Psoas muscle (tissue), 8 donors: ENCODE data around the gene LRP1B. TPM values are rescaled to one million over a fixed set of nuclear protein-coding genes. Genes with fewer than 3 reads are reported as not detected.

Experiments
- ATAC-seq, 4 donors: fragments of 200-7000 bp; cut with Tn5 transposase; one replicate each; pipeline ENCODE4 v1.9.1; 2020; ENCODE audit warnings: moderate library complexity in 3 of 4, mild to moderate bottlenecking in 2 of 4
- DNase-seq, 2 donors: peaks; one replicate each; pipeline ENCODE4 v3.0.0-alpha.2; 2020
- H3K27ac ChIP-seq: fragments of 200-600 bp; one replicate; pipeline ENCODE4 v1.8.0; 2022
- H3K27me3 ChIP-seq, 3 donors: fragments of 200-600 bp in 1 of 3; one replicate each; pipeline versions ENCODE4 v1.6.1 to v1.8.0; 2013 to 2022; ENCODE audit warnings: low read length in 2 of 3, mild to moderate bottlenecking in 2 of 3, moderate library complexity in 1 of 3; ENCODE audit not compliant: insufficient read depth in 3 of 3
- H3K36me3 ChIP-seq, 2 donors: fragments of 200-600 bp in 1 of 2; one replicate each; pipeline versions ENCODE4 v1.6.1 to v1.8.0; 2013 to 2022; ENCODE audit warnings: low read depth in 1 of 2, mild to moderate bottlenecking in 1 of 2, moderate library complexity in 1 of 2; ENCODE audit not compliant: insufficient read depth in 1 of 2
- H3K4me1 ChIP-seq: fragments of 200-600 bp; one replicate; pipeline ENCODE4 v1.8.0; 2022
- H3K4me3 ChIP-seq: fragments of 200-600 bp; one replicate; pipeline ENCODE4 v1.8.0; 2022; ENCODE audit warnings: mild to moderate bottlenecking
- H3K9me3 ChIP-seq: fragments of 200-600 bp; one replicate; pipeline ENCODE4 v1.8.0; 2022
- WGBS, 3 donors: extraction: QIAGEN DNeasy Blood & Tissue Kit; methylation state at CpG; one replicate each; pipeline versions ENCODE4 v1.1.6 to v1.1.7; 2013; 5-methylcytosine and 5-hydroxymethylcytosine counted together
- intact Hi-C, 2 donors: fragments of 100-400 bp; cut with DNase I; formaldehyde crosslinking; loops; one replicate each; pipeline versions ENCODE4 v1.11.0 to v1.14.2; 2022
- polyA plus RNA-seq, 3 donors: library from polyadenylated mRNA; stranded (reverse); fragments of 200-250 nt; gene quantifications; one replicate each; pipeline ENCODE4 v1.2.3, GENCODE V29; 2013
- total RNA-seq, 4 donors: library from RNA; stranded (reverse); fragmentation: NEBNext Ultra II Directional in 2 of 4; extraction: Animal tissue kit (Norgen Biotek cat#: 25700) in 2 of 4; gene quantifications; one replicate each; pipeline versions ENCODE4 v1.2.1 to v1.2.4, GENCODE V29; 2021 to 2023
- TF ChIP-seq, protein P1 (sequence below): fragments of 200-600 bp; IDR thresholded peaks from one replicate; pipeline ENCODE4 v1.8.0; 2022; ENCODE audit warnings: antibody characterized with exemption
- donor health status: healthy with polysubstance abuse.
- donor health status: DM: no; HTN: no; CAD: no; lungs with moderate emphysema.
- donor health status: Bipolar disorder and iron deficiency.
- donor health status: healthy.
- donor health status: DM: yes; HTN: yes; CAD: no.
- donor health status: DM: no; HTN: no; CAD: no.
- donor health status: DM: no; HTN: no; CAD: no.
- donor health status: DM: yes; HTN: yes; CAD: no.

Gene LRP1B
- total and polyA plus RNA-seq, 7 donors = 0.33 to 3.3 (median 0.95) TPM

DNA sequence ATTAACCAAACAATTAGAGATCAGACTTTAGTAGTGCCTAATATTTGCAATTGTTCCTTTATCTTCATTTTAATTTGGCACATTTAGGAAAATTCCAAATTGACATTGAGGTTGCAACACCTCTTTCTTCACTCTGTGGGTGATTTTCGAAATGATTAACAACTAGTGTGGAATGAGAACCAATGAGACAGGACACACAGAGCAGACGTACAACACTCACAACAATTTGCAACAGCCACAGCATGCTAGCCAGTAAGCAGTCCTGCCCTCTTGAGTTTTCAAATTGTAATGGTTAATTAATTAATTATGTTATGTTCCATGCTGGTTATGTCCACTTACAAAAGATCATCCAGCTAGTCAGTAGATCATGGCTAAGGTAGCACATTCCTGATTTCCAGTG lies 339.3 kb downstream of the LRP1B start:
- WGBS, 3 donors = 58 to 79% (median 67%) methylated on average over 2 of the region's 2 CpGs
- Histone ChIP-seq H3K4me1 (no peaks in the 10 kb centered on the region), H3K27me3 (no peaks in the 10 kb centered on the region), H3K36me3 (no peaks in the 10 kb centered on the region), H3K4me3 (no peak overlapping the region), H3K9me3 (no peaks in the 10 kb centered on the region), H3K27ac (no peak overlapping the region)
- ATAC-seq (no peak), DNase-seq (no peak)
- TF ChIP-seq, protein P1, sequence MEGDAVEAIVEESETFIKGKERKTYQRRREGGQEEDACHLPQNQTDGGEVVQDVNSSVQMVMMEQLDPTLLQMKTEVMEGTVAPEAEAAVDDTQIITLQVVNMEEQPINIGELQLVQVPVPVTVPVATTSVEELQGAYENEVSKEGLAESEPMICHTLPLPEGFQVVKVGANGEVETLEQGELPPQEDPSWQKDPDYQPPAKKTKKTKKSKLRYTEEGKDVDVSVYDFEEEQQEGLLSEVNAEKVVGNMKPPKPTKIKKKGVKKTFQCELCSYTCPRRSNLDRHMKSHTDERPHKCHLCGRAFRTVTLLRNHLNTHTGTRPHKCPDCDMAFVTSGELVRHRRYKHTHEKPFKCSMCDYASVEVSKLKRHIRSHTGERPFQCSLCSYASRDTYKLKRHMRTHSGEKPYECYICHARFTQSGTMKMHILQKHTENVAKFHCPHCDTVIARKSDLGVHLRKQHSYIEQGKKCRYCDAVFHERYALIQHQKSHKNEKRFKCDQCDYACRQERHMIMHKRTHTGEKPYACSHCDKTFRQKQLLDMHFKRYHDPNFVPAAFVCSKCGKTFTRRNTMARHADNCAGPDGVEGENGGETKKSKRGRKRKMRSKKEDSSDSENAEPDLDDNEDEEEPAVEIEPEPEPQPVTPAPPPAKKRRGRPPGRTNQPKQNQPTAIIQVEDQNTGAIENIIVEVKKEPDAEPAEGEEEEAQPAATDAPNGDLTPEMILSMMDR = no peak
- intact Hi-C loops = no loop called here

DNA sequence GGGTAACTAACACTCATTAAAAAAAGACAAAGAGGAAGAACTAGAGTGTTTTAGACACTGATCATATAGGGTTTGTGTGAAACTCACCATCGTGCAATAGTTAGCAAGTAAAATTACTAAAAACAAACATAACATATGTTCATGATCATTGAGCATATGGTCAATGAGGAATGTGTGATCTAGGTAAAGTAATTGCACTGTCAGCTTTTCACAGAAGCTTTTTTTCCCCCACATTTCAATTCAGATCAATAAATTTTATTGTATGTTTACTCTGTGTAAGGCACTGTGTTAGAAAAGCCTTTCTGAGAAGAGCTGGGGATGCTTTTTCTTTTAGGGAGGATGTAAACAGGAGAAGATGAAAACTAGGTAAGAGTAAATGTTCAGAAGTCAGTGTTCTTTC lies 348.2 kb downstream of the LRP1B start:
- ATAC-seq = no peak
- TF ChIP-seq, protein P1 = no peak
- DNase-seq = no peak
- H3K36me3 ChIP-seq = no peaks in the 10 kb centered on the region
- H3K4me1 ChIP-seq = no peaks in the 10 kb centered on the region
- no peaks in the 10 kb centered on the region for H3K27me3 ChIP-seq
- no peaks in the 10 kb centered on the region for H3K9me3 ChIP-seq
- 69 to 77% (median 74%) methylated on average over 1 of the region's 1 CpG for WGBS, 3 donors
- no peak overlapping the region for H3K27ac ChIP-seq
- intact Hi-C loops = no loop called here
- H3K4me3 ChIP-seq = no peak overlapping the region

DNA sequence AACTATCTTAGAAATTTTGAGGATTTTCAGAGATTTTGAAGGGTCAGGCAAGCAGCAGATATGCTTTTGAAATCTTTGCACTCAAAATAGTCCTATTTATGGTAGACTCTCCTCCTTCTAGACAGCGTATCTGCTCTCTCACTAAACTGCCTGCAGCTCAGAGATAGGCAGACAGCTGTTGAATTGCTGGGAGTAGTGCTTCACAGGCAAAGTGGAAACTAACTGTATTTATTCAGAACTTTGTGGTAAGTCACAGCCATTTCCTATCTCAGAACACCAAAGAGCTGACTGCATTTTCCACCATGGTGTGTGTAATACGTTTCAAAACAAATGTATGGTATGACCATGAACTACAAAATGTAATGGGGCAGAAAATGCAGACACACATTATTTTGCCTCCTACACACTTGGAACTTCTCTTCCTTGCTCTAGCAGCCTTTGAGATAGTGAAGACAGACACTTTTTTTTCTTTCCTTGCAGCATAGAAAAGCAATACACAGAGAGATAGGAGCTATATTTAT lies 352.4 kb downstream of the LRP1B start:
- DNase-seq = no peak
- ATAC-seq = no peak
- Histone ChIP-seq H3K27me3 (no peaks in the 10 kb centered on the region), H3K4me3 (no peak overlapping the region), H3K4me1 (no peaks in the 10 kb centered on the region), H3K9me3 (no peaks in the 10 kb centered on the region), H3K36me3 (no peaks in the 10 kb centered on the region), H3K27ac (no peak overlapping the region)
- WGBS, 3 donors = 45 to 50% (median 47%) methylated on average over 2 of the region's 2 CpGs
- intact Hi-C loops = no loop called here
- TF ChIP-seq, protein P1 = no peak

DNA sequence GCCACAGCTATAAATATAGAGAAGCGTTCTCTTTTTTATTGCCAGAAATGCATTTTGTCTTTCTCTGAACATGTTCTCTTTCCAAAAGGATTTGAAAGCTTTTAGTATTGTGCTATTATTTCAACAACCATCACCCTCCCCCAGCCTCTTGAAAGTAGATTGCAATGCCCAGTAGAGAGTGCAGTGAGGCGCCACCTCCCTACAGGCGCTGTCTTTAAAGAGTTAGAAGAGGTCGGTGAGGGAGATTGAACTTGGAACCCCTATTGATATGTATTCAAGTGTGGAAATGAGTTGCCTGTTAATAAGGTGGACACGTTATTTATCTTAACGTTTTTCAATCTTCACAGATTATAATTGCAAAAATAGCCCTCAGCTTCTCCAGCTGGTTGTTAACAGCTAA lies 360.3 kb downstream of the LRP1B start:
- intact Hi-C loops = no loop called here
- ATAC-seq = no peak
- 75 to 82% (median 76%) methylated on average over 6 of the region's 6 CpGs for WGBS, 3 donors
- no peaks in the 10 kb centered on the region for H3K36me3 ChIP-seq
- H3K4me3 ChIP-seq = no peak overlapping the region
- H3K27ac ChIP-seq = no peak overlapping the region
- H3K4me1 ChIP-seq = no peaks in the 10 kb centered on the region
- no peaks in the 10 kb centered on the region for H3K9me3 ChIP-seq
- no peak for DNase-seq
- TF ChIP-seq, protein P1 = no peak
- no peaks in the 10 kb centered on the region for H3K27me3 ChIP-seq

DNA sequence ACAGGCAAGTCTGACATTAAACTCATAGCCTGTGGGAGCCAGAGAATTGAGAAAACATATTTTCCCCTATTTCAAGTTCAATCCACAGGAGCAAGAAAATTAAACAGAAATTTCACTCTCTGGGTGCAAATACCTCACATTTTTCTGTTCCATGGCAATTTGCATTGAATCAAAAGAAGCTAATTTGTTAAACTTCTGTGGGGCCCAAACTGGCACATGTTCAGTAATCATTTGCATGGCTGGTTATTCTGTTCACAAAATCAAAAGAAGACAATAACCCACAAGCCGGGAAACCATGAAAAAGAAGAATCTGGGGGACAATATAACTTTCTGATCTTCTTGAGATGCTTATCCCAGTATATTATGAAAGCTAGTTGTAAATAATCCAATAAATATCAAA lies 363.1 kb downstream of the LRP1B start:
- H3K9me3 ChIP-seq = no peaks in the 10 kb centered on the region
- H3K4me3 ChIP-seq = no peak overlapping the region
- DNase-seq (no peak), ATAC-seq (no peak)
- no peak overlapping the region for H3K27ac ChIP-seq
- TF ChIP-seq, protein P1 = no peak
- WGBS, 3 donors = 42 to 56% (median 43%) methylated on average over 1 of the region's 1 CpG
- intact Hi-C loops = no loop called here
- H3K36me3 ChIP-seq = no peaks in the 10 kb centered on the region
- no peaks in the 10 kb centered on the region for H3K4me1 ChIP-seq
- H3K27me3 ChIP-seq = no peaks in the 10 kb centered on the region
